A549 (cell line): ENCODE results near the gene NSL1. TPM values are rescaled to one million over a fixed set of nuclear protein-coding genes. Genes with fewer than 3 reads are reported as not detected.

Source experiments
- ATAC-seq, 2 experiments: fragments of 200-7000 bp in 1 of 2; fragments of >200 bp in 1 of 2; cut with Nextera tagmentation in 1 of 2; cut with Tn5 transposase in 1 of 2; 3 replicates each; pipeline versions ENCODE4 v1.8.0 to v1.9.1; 2018 to 2020; ENCODE audit warnings: mild to moderate bottlenecking in 1 of 2, moderate library complexity in 1 of 2
- CTCF ChIA-PET: fragments of 300-600 bp; sonication (Branson Sonifier 250); formaldehyde crosslinking; extraction: SDS; loops from one replicate; lab custom pipeline; 2021; ENCODE audit warnings: antibody characterized with exemption, inconsistent platforms; lab: Yijun Ruan, JAX
- POLR2A ChIA-PET: fragments of 350-600 bp; formaldehyde crosslinking; extraction: SDS; loops from one replicate; lab custom pipeline; 2021; ENCODE audit warnings: antibody characterized with exemption, inconsistent platforms; lab: Yijun Ruan, JAX
- DNase-seq, 2 experiments: peaks; one replicate each; pipeline versions ENCODE4 v3.0.0 to v3.0.0-alpha.2; 2011 to 2016; ENCODE audit warnings: low read depth in 1 of 2, low spot score in 1 of 2
- FAIRE-seq: peaks from 2 replicates; lab custom pipeline; 2011; peaks lifted over from hg19 to GRCh38; lab: Jason Lieb, UNC
- H3K27ac ChIP-seq, 2 experiments: fragments of >200 bp; sonication (Bioruptor Twin); formaldehyde crosslinking; 3 replicates each; pipeline ENCODE4 v1.5.1; 2016 to 2017
- H3K4me1 ChIP-seq: fragments of >200 bp; sonication (Bioruptor Twin); formaldehyde crosslinking; 3 replicates; pipeline ENCODE4 v1.6.1; 2016
- H3K4me2 ChIP-seq: fragments of >200 bp; sonication (Bioruptor Twin); formaldehyde crosslinking; 3 replicates; pipeline ENCODE4 v1.6.1; 2016
- H3K4me3 ChIP-seq: fragments of >200 bp; sonication (Bioruptor Twin); formaldehyde crosslinking; 3 replicates; pipeline ENCODE4 v1.5.1; 2016
- H3K9me3 ChIP-seq: fragments of >200 bp; sonication (Bioruptor Twin); formaldehyde crosslinking; 3 replicates; pipeline ENCODE4 v1.6.1; 2016
- CEBPB ChIP-seq, 2 experiments: fragments of >200 bp in 1 of 2; sonication (Bioruptor Twin) in 1 of 2; formaldehyde crosslinking in 1 of 2; IDR thresholded peaks; 2 replicates each; pipeline ENCODE4 v1.6.1; 2012 to 2016
- CHD4 ChIP-seq: fragments of 200-600 bp; sonication (generic); IDR thresholded peaks from 2 replicates; pipeline ENCODE4 v1.6.1; 2016; ENCODE audit warnings: antibody characterized with exemption, mild to moderate bottlenecking, borderline replicate concordance
- EHF ChIP-seq: fragments of 250-450 bp; sonication (Bioruptor Pico); IDR thresholded peaks from 2 replicates; pipeline ENCODE4 v1.5.0; 2020; ENCODE audit warnings: mild to moderate bottlenecking
- ESRRA ChIP-seq: fragments of 150-350 bp; IDR thresholded peaks from 2 replicates; pipeline ENCODE4 v1.6.1; 2014; ENCODE audit warnings: mild to moderate bottlenecking, low read length, borderline replicate concordance
- FOXS1 ChIP-seq: fragments of 250-450 bp; sonication (Bioruptor Pico); IDR thresholded peaks from 2 replicates; pipeline ENCODE4 v1.5.0; 2020; ENCODE audit warnings: mild to moderate bottlenecking, moderate library complexity
- HDAC2 ChIP-seq: fragments of 200-600 bp; sonication (generic); IDR thresholded peaks from 2 replicates; pipeline ENCODE4 v1.6.1; 2016
- HES2 ChIP-seq: fragments of >200 bp; sonication (Bioruptor Twin); formaldehyde crosslinking; IDR thresholded peaks from 2 replicates; pipeline ENCODE4 v1.6.1; 2016
- HMGXB4 ChIP-seq: fragments of 250-450 bp; sonication (Bioruptor Pico); IDR thresholded peaks from 2 replicates; pipeline ENCODE4 v1.5.0; 2021; ENCODE audit warnings: mild to moderate bottlenecking, moderate library complexity, borderline replicate concordance
- JUN ChIP-seq, 2 experiments: fragments of >200 bp; sonication (Bioruptor Twin); formaldehyde crosslinking; IDR thresholded peaks; 2 replicates in 1 of 2; 3 replicates in 1 of 2; pipeline ENCODE4 v1.6.1; 2016 to 2017
- MAZ ChIP-seq: fragments of 150-350 bp; IDR thresholded peaks from 2 replicates; pipeline ENCODE4 v1.6.1; 2014; ENCODE audit warnings: antibody characterized with exemption, low read depth, low read length, borderline replicate concordance
- MYC ChIP-seq: IDR thresholded peaks from 2 replicates; pipeline ENCODE4 v1.6.1; 2012; ENCODE audit warnings: mild to moderate bottlenecking, inconsistent platforms, low read length, improper control_type of control experiment, borderline replicate concordance
- PBX3 ChIP-seq: IDR thresholded peaks from 2 replicates; pipeline ENCODE4 v1.6.1; 2012
- PHF8 ChIP-seq: fragments of 200-600 bp; sonication (generic); IDR thresholded peaks from 2 replicates; pipeline ENCODE4 v1.6.1; 2016; ENCODE audit warnings: low read depth, mild to moderate bottlenecking, antibody characterized with exemption, moderate library complexity, borderline replicate concordance
- POLR2A ChIP-seq: IDR thresholded peaks from 2 replicates; pipeline ENCODE4 v1.6.1; 2012; ENCODE audit warnings: mild to moderate bottlenecking, low read length
- TFCP2L1 ChIP-seq: fragments of 250-450 bp; sonication (Bioruptor Pico); IDR thresholded peaks from 2 replicates; pipeline ENCODE4 v1.5.0; 2021; ENCODE audit warnings: mild to moderate bottlenecking
- ZNF302 ChIP-seq: fragments of 250-450 bp; sonication (Bioruptor Pico); IDR thresholded peaks from 2 replicates; pipeline ENCODE4 v1.9.0; 2021; ENCODE audit warnings: inconsistent platforms, mild to moderate bottlenecking, moderate library complexity
- ZSCAN20 ChIP-seq: fragments of 250-450 bp; sonication (Bioruptor Pico); IDR thresholded peaks from 2 replicates; pipeline ENCODE4 v1.8.0; 2022; ENCODE audit warnings: mild to moderate bottlenecking, moderate library complexity
- WGBS: methylation state at CpG from one replicate; pipeline ENCODE4 v1.1.6; 2017; ENCODE audit errors: missing lambda C conversion rate; 5-methylcytosine and 5-hydroxymethylcytosine counted together
- polyA plus RNA-seq, 4 experiments: library from polyadenylated mRNA; depleted of rRNA in 3 of 4; stranded (reverse); fragments of >200 nt; fragmentation: RNase III in 1 of 4; extraction: RNeasy Plus Mini Kit Qiagen cat#74134 plus additional on column Dnase treatment in 1 of 4; gene quantifications; 2 replicates in 3 of 4; 3 replicates in 1 of 4; pipeline ENCODE4 v1.2.3, GENCODE V29; 2011 to 2017

NSL1 gene
- polyA plus RNA-seq, 2 of the 4 experiments (the other 2 are of a cell fraction): 44.9 to 47.9 TPM

GRCh38 chr1:212794561-212795014 lies 3.0 kb upstream of the NSL1 start:
- H3K27ac ChIP-seq: no peak overlapping the region
- no peak overlapping the region for H3K4me2 ChIP-seq
- H3K4me3 ChIP-seq: no peak overlapping the region
- no peak for TF ChIP-seq CHD4
- ChIA-PET POLR2A (no interaction called here), CTCF (interaction anchor here (0.6 to 1.9 kb wide), 4 partner anchors 10 to 201 kb away, joined by 3 to 6 read pairs (median 3); no protein-coding TSS in a partner anchor)
- H3K4me1 ChIP-seq: peaks cover 20% of the 10 kb centered on the region
- H3K9me3 ChIP-seq: no peaks in the 10 kb centered on the region
- WGBS: 88% methylated on average over 1 of the region's 1 CpG
- DNase-seq (no peak), FAIRE-seq (no peak), ATAC-seq (no peak)

- H3K9me3 ChIP-seq: no peaks in the 10 kb centered on the region
- H3K4me3 ChIP-seq: peak overlapping the region; percentile 70
- WGBS: 33% methylated on average over 12 of the region's 16 CpGs
- H3K4me2 ChIP-seq: peak overlapping the region; percentile 83
- DNase-seq: no peak
- no peak for ATAC-seq
- FAIRE-seq: no peak
- CTCF ChIA-PET: interaction anchor here (0.6 to 1.9 kb wide), 5 partner anchors 11 to 204 kb away, joined by 3 to 6 read pairs (median 4); no protein-coding TSS in a partner anchor
- no peak for TF ChIP-seq ZNF302 (CRISPR knock-in tag)
- TF ChIP-seq HES2: no peak
- TF ChIP-seq JUN (IDR thresholded peaks at IDR 0.05): no peak
- no peak for TF ChIP-seq MAZ
- TF ChIP-seq CEBPB (IDR thresholded peaks at IDR 0.05): no peak
- no peak for TF ChIP-seq PBX3
- TF ChIP-seq HMGXB4 (CRISPR knock-in tag): no peak
- no peak for TF ChIP-seq HDAC2
- no peak for TF ChIP-seq EHF (CRISPR knock-in tag)
- no peak for TF ChIP-seq ESRRA
- no peak for TF ChIP-seq MYC
- no peak for TF ChIP-seq POLR2A
- H3K4me1 ChIP-seq: peaks cover 23% of the 10 kb centered on the region
- POLR2A ChIA-PET: interaction anchor here (1.5 kb wide), 1 partner anchor 66 kb away, joined by 12 read pairs; the partner anchor contains the start of gene FLVCR1
- peak overlapping the region; percentile 87 to 95 for H3K27ac ChIP-seq
Observed at GRCh38 chr1:212792396-212792908, 875 bp upstream of the NSL1 start.

GRCh38 chr1:212791261-212791675 lies 309 bp downstream of the NSL1 start:
- peak; percentile 79 to 81 for DNase-seq
- CTCF ChIA-PET: interaction anchor here (0.5 to 2.0 kb wide), 12 partner anchors 9 to 727 kb away, joined by 3 to 11 read pairs (median 4); no protein-coding TSS in a partner anchor

More at GRCh38 chr1:212791261-212791675, 309 bp downstream of the NSL1 start:
- TF ChIP-seq PHF8 (no peak), HDAC2 (0 out of 2 replicates have a peak, but pooled peaks have one; percentile 33), ZSCAN20 (CRISPR knock-in tag) (no peak), TFCP2L1 (0 out of 2 replicates have a peak, but pooled peaks have one; percentile 52), FOXS1 (CRISPR knock-in tag) (no peak), PBX3 (no peak)
- ATAC-seq (peak; percentile 86 to 93), FAIRE-seq (no peak)
- POLR2A ChIA-PET: interaction anchor here (0.7 to 1.7 kb wide), 7 partner anchors 9 to 224 kb away, joined by 3 to 12 read pairs (median 4); partner anchors contain the start of genes ATF3, BATF3 and FLVCR1
- Histone ChIP-seq H3K9me3 (no peaks in the 10 kb centered on the region), H3K27ac (peak overlapping the region; percentile 87 to 95), H3K4me1 (peaks cover 23% of the 10 kb centered on the region), H3K4me3 (peak overlapping the region; percentile 70), H3K4me2 (peak overlapping the region; percentile 82)
- 4% methylated on average over 22 of the region's 22 CpGs for WGBS
